NCI-H1105 treated with DMSO at 0.1 percent for 48 hours (cell line): ENCODE results near the gene NLE1.
"Not testable (repeated sequence)": the region's sequence is repeated elsewhere in the genome, so short reads cannot be mapped to it uniquely, and the experiment has no call there.

Experiments
- DNase-seq: peaks from one replicate; lab custom pipeline; 2025; lab: John Stamatoyannopoulos, UW

Gene NLE1

DNA sequence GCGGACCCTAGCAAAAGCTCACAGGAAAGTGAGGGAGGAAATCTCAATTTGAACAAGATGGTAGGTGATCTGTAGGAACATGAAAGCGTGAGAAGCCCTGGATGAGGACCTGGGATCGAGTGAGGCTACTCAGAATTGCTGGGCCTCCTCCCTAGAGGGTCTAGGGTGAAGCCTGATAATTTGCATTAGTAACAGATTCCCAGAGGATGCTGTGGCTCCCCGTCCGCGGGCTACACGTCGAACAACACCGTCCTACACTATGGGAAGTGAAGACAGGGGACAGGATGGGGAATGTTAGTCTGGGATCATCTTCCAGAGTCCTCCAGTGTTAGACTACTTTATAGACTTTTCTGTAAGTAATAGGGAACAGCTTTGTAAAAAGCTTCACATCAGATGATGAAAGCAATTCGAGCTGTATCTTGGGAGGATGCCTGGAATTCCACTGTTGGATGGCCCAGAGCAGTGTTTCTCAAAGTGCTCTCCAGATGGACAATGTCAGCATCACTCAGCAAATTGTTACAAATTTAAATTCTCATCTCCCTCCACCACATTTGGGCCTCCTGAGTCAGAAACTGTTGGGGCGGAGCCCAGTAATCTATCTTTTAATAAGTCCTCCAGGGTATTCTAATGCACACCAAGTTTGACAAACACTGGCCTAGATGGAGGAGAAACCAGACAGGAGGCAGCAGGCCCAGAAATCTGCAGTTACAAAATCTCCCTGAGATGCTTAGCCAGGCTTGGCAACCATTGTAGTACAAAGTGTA, 14.2 kb downstream of the NLE1 start:
- DNase-seq: no peak

DNA sequence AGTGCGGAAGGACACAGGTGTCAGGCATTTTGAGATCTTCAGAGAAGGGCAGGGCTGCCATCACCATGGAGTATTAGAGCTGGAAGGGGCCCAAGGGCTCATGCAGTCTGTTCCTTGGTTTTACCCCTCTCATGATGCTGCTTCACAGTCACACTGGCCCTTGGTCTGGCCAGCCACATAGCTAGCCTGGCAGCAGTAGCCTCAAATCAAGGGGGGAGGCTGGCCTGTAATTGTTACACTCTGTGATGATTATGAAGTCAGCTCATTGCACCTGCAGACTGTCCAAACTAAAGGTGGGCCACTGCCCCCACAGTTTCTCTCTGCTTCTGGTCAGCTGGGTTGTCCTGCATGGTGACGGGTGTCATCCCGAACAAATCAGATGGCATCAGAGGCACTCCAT, 20.8 kb downstream of the NLE1 start, which contains the start of gene FNDC8:
FNDC8 (plus strand) TSS at position 301 of the 400 bp plus-strand sequence; CDS start at position 380, 79 bp downstream.
- no peak for DNase-seq

DNA sequence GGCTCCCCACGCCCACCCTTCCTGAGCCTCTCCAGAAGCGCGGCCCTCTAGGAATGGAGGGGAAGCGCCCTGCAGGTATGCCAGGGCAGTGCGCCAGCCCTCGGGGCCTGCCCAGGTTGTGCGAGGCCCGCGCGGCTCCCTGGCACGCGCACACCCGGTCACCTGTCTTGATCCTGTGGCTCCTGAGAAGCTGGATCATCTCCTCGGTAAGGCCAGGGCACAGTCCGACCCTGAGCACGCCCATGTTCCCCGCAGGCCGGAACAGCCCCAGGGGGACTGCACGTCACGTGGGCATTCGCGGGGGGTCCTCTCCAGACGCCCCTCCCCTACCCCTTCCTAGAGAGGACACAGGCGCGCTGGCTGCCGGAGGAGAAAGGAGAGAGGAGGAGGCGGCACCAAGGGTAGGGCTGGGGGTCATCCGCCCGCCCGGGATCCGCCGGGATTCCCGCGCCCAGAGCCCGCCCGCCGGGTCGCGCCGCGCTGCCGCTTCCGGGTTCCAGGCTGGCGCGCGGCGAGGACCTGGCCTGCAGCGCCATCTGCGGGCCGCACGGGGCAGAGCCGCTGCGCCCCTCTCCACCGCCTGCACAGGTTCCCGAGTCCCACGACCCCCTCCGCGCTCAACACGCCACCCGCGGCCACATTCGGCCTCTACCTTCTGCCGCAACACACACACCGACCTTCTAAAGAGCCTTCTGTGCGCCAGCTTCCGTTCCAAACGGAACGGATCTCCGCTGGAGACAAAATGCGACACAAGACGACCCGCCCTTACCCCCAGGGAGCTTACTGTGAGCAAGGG, 22.5 kb downstream of the NLE1 start, which contains the start of gene RAD51D:
RAD51D (minus strand) TSS at position 491 of the 796 bp plus-strand sequence; CDS start at position 244, 247 bp downstream.
- DNase-seq: peak; percentile 70

DNA sequence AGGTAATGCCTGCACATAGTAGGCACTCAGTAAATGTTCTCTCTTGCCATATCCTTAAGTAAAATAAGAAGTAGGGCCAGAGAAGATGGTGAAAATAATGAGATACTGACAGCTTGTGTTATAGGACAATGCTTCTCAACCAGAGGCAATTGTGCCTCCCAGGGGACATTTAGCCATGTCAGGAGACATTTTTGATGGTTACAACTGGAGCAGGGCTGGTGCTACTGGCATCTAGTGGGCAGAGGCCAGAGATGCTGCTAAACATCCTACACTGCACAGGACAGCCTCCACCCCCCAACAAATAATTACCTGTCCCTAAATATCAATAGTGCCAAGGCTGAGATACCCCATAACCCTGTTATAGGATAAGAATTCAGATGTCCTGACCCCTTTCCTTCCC, 24.1 kb downstream of the NLE1 start:
- no peak for DNase-seq

DNA sequence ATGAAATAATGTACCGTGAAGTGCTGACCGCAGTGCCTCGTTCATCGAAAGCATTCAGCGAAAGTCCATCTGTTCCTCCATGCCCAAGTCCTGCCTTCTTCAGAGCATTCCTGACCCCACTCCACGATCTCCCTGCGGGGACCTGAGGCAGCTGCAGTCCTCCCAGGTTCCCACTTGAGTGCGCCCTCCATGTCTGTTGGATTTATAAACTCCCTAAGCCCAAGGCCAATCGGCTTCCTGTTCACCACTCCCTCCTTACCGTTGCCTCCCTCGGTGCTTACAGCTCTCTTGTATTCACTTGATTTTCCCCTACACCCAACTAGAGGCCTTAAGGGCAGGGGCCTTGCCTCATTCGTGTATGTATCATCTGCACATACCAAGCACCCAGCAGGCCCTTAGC, 25.3 kb downstream of the NLE1 start:
- no peak for DNase-seq

DNA sequence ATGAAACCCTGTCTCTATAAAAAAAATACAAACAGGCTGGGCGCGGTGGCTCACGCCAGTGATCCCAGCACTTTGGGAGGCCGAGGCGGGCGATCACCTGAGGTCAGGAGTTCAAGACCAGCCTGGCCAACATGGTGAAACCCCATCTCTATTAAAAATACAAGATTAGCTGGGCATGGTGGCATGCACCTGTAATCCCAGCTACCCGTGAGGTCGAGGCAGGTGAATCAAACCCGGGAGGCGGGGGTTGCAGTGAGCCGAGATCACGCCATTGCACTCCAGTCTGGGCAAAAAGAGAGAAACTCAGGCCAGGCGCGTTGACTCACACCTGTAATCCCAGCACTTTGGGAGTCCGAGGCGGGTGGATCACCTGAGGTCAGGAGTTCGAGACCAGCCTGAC, 31.3 kb downstream of the NLE1 start:
- DNase-seq: not testable (repeated sequence)

DNA sequence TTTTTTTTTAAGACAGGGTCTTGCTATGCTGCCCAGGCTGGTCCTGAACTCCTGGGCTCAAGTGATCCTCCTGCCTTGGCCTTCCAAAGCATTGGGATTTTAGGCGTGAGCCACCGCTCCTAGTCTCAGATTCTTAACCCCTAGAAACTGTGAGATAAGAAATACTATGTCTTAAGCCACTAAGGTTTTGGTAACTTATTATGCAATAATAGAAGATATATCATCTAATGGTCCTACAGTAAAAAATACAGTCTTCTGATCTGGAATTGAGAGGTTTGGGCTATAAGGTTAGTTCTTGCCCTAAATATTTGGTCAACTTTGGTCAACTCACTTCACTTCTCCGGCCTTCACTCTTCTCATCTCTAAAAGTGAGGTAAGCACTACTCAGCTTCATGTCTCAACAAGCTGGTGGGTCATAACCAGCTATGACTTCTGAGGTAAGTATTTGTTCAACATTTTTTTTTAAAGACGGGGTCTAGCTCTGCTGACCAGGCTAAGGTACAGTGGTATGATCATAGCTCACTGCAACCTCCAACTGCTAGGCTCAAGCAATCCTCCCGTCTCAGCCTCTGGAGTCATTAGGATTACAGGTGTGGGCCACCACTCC, 37.2 kb downstream of the NLE1 start:
- no peak for DNase-seq

DNA sequence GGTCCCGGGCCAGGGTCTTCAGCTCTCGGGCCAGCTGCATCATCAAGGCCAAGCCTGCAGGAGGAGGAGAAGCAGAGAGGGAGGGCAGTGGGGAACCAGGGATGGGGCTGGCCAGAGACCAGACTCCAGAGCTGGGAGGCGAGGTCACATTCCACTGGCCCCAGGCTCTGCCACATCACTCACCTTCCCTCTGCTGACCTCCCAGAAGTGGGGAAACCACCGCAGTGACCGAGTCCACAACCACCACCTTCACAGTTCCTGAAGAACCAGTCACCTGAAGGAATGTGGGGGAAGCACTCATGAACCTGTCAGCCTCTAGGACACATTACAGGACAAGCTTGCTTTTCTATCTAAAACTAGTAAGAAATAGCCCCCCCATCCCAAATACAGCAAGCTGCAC, 38.8 kb downstream of the NLE1 start:
- no peak for DNase-seq

DNA sequence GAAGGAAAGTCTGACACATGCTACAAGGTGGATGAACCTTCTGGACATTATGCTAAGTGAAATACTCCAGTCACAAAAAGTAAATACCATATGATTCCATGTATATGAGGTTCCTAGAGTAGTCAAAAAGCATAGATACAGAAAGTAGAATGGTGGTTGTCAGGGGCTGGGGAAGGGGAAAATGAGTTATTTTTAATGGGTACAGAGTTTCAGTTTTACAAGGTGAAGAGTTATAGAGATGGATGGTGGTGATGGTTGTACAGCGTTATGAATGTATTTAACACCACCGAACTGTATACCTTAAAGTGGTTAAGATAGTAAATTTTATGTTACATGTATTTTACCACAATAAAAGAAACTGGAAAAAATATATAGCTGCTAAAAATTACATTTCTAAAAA, 40.4 kb downstream of the NLE1 start:
- DNase-seq: no peak

DNA sequence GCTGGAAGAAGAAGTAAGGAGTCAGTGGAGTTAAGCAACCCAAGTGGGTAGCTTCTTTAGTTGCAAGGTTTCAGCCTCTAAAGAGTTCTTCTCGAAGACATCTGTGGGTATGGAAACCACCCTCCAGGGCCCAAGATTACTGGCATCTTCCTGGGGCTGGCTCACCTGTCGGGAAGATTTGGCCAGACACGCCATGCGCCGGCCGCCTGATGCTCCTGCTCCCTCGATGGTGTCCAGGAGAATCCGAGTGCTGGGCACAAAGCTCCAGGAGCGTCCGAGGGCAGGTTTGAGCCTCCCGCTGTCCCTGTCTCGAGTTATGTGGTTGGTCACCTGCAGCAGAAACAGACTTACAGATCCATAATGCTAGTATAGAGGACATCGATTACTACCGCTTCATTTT, 41.1 kb downstream of the NLE1 start:
- DNase-seq: no peak

DNA sequence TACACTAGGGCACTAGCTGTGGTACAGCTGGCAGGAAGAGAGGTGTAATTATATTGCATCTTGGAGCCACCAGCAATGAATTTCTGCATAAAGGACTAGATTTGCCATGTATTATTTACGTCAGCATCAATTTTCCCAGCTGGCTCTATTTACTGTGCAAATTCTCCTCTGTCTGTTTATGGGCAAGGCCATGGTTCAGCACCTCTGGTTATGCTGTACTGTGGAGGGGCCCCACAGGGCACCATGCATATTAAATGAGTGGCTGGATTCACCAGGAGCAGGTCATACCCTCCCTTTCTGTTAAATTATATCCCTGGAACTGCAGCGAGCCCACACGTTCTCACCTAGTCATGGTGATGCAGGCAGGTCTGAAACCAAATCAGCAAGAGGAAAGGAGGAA, 42.2 kb downstream of the NLE1 start:
- DNase-seq: no peak

DNA sequence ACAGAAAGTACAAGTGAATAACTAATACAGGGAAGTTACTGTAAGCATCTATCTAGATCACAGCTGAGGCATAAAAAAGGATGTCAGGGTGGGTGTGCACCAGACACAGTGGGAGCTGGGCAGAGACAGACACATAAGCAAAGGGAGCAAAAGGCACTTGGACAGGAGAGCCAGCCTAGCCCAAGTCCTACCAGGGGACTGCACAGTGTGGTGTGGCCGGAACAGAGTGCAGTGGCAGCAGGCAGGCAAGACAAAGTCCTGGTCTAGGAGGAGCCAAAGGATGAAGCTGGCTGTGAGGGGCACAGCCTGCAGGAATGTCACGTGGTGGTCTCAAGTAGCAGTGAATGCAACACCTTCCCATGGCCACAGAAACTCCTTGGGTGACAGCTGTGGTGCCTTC, 44.3 kb downstream of the NLE1 start:
- DNase-seq: no peak

DNA sequence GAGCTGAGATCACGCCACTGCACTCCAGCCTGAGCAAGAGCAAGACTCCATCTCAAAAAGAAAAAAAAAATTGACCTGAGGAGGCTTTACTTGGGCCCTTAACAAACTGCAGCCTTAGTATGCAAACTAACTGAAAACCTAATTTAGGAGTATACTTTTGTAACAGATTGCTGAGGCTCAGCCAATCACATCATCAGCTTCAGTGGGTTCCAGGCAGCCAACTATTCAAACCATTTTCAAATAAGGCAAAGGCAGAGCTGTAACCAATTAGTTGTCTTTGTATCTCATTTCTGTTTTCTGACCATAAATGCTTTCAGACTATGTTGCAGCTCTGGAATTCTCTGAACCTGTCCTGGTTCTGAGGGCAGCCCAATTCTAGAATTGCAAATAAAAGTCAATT, 46.4 kb downstream of the NLE1 start:
- DNase-seq: no peak

DNA sequence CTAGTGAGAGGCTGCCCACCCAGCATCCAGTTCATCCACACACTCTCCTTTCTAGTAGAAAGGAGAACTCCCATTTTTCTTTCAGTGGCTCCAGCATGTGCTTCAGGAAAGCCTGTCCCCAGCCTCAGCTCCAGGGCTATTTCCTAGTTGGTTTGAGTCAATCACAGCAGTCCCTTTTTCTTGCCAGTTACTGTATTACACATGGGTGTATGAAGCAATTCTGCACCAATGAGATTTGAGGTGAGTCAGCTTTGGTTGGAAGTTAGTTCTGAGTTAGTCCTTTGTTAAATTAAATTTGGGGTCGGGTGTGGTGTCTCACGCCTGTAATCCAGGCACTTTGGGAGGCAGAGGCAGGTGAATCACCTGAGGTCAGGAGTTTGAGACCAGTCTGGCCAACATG, 47.2 kb downstream of the NLE1 start:
- DNase-seq: no peak

DNA sequence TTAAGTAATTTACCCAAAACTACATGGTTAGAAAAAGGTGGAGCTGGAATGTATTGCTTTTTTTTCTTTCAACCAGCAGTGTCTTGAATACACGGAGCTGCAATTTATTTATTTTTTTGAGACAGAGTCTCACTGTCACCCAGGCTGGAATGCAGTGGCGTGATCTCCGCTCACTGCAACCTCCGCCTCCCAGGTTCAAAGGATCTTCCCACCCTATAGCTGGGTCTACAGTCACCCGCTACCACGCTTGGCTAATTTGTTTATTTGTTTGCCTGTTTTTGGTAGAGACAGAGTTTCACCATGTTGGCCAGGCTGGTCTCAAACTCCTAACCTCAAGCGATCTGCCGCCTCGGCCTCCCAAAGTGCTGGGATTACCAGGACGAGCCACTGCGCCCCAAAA, 51.4 kb downstream of the NLE1 start:
- not testable (repeated sequence) for DNase-seq

DNA sequence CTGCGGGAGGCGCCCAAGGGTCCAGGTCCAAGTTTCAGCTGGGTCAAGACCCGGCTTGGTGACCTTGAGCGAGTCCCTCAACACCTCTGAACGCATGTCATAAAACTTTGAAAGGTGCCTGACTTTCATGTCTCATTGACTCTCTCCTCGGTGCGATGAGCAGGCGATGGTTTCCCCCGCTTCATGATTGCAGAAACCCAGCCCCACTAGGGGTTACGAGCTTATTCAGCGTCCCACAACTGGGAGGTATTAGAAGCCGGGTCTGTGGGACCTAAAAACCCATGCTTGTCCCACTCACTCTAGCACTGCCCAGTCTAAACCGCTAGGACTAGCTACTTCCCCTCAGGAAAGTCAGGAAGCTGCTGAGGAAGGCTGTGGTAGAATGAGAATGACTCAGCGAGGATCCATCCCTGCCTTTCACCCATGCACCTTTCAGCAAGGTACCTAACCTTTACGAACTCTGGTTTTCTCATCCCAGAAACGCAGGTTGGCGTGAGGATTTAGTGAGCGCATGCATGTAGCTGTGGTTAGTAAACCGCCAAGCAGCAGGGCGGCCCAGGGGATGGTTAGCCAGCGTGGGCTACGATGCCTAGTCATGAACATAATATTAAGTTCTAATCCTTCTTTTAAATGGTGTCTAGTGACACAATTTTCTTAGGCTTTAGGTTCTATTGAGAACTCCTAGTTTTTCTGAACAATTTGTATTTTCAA, 52.4 kb downstream of the NLE1 start:
- no peak for DNase-seq

DNA sequence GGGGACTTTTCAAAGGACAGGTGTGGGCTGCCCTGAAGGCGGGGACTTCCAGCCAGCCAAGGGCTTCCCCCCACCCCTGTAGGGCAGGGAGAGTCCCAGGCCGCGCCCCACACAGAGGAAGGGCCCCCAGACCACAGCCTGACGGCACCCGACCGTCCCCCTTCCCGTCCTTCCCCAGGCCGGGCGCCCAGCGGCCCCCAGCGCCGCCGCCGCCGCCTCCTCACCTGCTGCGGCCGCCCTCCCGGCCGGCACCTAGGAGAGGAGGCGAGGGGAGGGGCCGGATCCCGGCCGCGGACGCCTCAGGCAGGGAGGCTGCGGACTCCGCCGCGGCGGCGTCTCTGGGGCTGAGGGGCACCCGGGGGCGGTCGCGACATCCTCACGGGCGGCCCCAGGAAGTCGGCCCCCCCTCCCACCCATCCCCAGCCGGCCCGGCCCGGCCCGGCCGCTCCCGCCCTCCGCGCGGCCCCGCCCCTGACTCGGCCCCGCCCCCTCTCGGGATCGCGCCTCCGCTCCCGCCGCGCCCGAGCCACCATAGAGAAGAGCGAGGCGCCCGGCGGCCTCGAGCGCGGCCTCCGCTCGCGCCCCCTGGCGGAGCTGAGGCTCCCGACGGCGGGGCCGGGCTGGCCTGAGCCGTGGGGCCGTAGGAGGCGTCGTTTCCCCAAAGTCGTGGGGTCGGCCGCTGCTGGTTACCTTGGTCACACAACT, 53.1 kb downstream of the NLE1 start:
- peak; percentile 76 for DNase-seq

DNA sequence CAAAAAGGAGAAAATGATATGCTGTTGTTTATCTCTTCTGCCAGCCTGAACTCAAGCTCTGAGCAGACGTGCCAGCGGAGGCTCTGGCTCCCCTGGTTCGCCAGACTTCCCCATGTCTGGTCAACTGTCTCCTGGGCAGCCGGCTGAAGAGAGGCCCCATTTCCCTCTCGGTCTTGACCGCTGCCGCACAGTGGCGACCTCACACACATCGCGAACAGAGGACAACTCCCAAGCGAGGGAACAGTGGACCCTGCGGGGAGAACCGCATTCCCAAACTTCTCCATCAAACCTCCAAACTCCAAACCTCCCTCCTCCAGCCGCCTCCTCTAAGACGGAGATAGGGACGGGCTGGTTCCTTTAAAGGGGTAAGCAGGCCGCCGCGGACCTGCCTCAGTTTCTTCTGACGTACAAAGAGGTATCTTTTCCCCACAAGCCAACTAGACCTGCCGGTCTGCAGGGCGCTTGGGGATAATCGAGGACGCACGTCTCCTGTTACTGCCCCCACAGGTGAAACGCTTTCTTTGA, 53.7 kb downstream of the NLE1 start:
- peak; percentile 13 for DNase-seq

DNA sequence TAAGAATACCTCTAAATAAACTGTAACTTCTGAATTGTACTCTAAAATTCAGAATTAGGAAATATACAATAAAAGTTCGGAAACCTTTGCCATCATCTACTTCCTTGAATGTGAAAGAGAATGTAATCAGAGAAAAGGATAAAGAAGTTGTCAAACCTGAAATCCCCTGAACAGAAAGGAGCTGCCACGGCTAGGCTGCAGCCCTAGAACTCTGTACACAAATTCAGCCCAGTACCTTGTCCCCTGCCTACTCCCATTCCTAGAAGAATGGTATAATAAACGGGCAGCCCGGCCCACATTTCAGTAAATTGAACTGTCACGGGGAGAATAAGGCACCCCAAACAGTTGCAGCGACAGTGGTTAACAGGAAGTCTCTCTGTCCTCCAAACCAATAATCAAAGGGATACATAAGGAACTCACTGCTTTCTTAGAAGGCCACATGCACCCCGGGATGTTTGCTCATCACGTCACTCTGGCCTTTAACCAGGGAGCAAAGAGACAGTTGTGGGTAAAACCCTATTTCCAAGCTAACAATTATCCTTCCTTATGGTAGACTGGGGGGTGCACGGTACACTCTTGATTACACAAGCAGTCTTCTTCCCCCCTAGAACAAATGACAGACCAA, 54.3 kb downstream of the NLE1 start:
- DNase-seq: no peak

DNA sequence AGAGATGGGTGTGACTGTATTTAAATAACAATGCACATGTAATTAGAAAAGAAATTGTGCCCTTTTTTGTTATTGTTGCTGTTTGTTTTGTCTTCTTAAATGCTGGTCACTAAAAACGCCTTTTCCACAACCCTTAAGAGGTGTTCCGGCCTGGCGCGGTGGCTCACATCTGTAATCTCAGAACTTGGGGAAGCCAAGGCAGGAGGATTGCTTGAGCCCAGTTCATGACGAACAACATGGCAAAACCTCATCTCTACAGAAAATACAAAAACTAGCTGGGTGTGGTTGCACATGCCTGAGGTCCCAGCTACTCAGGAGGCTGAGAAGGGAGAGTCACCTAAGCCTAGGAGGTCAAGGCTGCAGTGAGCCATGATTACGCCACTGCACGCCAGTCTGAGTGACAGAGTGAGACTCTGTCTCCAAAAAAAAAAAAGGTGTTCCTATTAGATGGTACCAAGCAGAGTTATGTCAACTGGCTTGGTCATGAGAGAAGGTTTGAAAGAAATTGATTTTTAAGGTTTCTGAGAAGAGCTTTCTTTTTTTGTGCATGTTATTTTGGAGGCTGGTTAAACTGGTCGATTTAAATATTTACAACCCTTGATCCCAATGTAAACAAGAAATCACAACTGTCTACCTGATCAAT, 55.1 kb downstream of the NLE1 start:
- no peak for DNase-seq
